ENCODE results near the gene ASB16. TPM values are rescaled to one million over a fixed set of nuclear protein-coding genes. Genes with fewer than 3 reads are reported as not detected.

The ASB16 gene
- total and polyA plus RNA-seq, 3 experiments from 2014 or later = 0.10 to 0.11 TPM; not detected in 1

DNA sequence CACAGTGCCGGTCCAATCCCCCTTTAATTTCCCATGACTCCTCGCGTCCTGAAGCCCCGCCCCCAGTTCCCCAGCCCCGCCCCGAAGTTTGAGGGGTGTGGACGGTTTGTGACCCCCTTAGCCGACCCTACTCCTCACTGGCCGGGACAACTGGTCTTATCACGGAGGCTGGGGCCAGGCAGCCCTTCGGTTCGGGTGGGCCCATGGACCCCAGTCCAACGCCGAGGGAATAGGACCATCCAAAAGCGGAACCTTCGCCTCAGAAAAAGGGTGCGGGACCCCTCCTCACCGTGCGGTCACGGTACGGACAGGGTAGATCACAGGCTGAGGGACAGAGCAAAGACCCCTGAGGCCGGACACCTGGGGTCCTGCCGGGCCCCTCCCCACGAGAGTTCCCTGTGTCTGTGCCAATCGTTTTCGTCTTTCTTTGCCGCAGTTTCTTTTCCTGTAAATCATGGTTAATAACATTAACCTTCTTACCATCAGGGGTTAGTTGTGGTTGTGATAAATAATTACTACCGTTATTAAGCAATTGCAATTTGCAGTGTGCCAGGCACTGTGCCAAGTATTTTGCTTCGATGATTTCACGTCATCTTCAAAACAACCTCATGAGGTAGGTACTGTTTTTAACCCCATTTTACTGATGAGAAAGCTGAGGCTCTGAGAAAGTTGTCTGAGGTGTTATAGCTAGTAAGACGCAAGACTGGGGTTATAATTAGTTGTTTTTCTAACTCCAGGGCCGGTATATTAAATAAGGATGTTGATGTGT, 16.8 kb downstream of the ASB16 start:
- H3K27me3 Mint-ChIP-seq = peaks cover 0 to 2% of the 10 kb centered on the region in 2 donors

DNA sequence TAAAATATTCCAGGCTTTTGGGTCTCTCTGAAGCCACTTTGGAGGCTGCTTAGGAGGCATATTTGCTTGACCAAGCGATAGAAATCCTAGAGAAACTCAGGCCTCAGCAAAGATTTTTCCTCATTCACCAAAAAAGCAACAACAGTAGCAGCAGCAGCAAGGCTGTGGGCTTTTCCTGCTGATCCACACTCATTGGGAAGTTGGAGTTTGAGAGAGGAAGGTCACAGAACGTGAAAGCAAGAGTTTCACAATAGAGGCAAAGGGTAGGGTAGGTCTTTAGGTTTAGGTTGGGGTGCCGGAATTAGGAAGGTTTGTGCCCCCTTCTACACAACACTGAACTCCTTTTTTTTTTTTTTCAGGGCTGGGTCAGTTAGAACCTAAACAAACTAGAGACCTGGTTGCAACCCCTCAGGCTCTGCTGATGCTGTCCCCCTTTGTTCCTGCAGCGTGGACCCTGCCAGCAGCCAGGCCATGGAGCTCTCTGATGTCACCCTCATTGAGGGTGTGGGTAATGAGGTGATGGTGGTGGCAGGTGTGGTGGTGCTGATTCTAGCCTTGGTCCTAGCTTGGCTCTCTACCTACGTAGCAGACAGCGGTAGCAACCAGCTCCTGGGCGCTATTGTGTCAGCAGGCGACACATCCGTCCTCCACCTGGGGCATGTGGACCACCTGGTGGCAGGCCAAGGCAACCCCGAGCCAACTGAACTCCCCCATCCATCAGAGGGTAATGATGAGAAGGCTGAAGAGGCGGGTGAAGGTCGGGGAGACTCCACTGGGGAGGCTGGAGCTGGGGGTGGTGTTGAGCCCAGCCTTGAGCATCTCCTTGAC, 18.3 kb downstream of the ASB16 start:
- Histone ChIP-seq H3K36me3 (ENCODE audit: insufficient read depth, low read length) (peaks cover 6% of the 10 kb centered on the region), H3K4me3 (ENCODE audit: low read length) (no peak overlapping the region), H3K27ac (ENCODE audit: low read depth, low read length) (no peak overlapping the region), H3K9me3 (ENCODE audit: low read length) (no peaks in the 10 kb centered on the region), H3K27me3 (ENCODE audit: insufficient read depth, low read length, poor library complexity, severe bottlenecking) (no peaks in the 10 kb centered on the region), H3K4me1 (ENCODE audit: insufficient read depth, low read length) (peaks cover 35% of the 10 kb centered on the region)
- no peak for DNase-seq
- Mint-ChIP-seq H3K36me3 (peaks cover 0 to 62% (median 4%) of the 10 kb centered on the region in 3 donors), H3K4me1 (peaks cover 37 to 49% (median 45%) of the 10 kb centered on the region in 3 donors), H3K27ac (peak overlapping the region in 7 of 8 donors; percentile 54 to 100 (median 100)), H3K9me3 (no peaks in the 10 kb centered on the region), H3K4me3 (peak overlapping the region in 6 of 7 donors; percentile 13 to 100 (median 98)), H3K27me3 (peaks cover 0 to 2% of the 10 kb centered on the region in 2 donors)
- POLR2A ChIA-PET = interaction anchor here (0.5 to 4.6 kb wide), 3 partner anchors 10 to 29 kb away, joined by 3 to 33 read pairs (median 3); partner anchors contain the start of gene ATXN7L3
- CTCF ChIA-PET = interaction anchor here (1.2 to 3.1 kb wide), 3 partner anchors 9 to 162 kb away, joined by 4 to 14 read pairs (median 4); no protein-coding TSS in a partner anchor

More for the DNA sequence above, 16.8 kb downstream of the ASB16 start:
- peaks cover 39 to 51% (median 49%) of the 10 kb centered on the region in 3 donors for H3K4me1 Mint-ChIP-seq
- peak in 4 of 5 donors; percentile 18 to 64 (median 28) for DNase-seq
- H3K36me3 Mint-ChIP-seq = peaks cover 0 to 61% (median 4%) of the 10 kb centered on the region in 3 donors
- CTCF ChIA-PET = interaction anchor here (1.0 to 3.1 kb wide), 8 partner anchors 11 to 164 kb away, joined by 3 to 15 read pairs (median 5); partner anchors contain the start of gene GRN
- H3K4me3 Mint-ChIP-seq = peak overlapping the region; percentile 90 to 100 (median 99)
- peak overlapping the region; percentile 89 to 100 (median 100) for H3K27ac Mint-ChIP-seq
- Histone ChIP-seq H3K4me1 (ENCODE audit: insufficient read depth, low read length) (peaks cover 35% of the 10 kb centered on the region), H3K36me3 (ENCODE audit: insufficient read depth, low read length) (peaks cover 8% of the 10 kb centered on the region), H3K27me3 (ENCODE audit: insufficient read depth, low read length, poor library complexity, severe bottlenecking) (no peaks in the 10 kb centered on the region), H3K4me3 (ENCODE audit: low read length) (peak overlapping the region; percentile 100), H3K9me3 (ENCODE audit: low read length) (no peaks in the 10 kb centered on the region), H3K27ac (ENCODE audit: low read depth, low read length) (peak overlapping the region; percentile 100)
- POLR2A ChIA-PET = interaction anchor here (0.7 to 4.6 kb wide), 9 partner anchors 8 to 1189 kb away, joined by 3 to 50 read pairs (median 7); partner anchors contain the start of genes ATXN7L3, HDAC5, RPL27 and UBTF
- no peaks in the 10 kb centered on the region for H3K9me3 Mint-ChIP-seq

DNA sequence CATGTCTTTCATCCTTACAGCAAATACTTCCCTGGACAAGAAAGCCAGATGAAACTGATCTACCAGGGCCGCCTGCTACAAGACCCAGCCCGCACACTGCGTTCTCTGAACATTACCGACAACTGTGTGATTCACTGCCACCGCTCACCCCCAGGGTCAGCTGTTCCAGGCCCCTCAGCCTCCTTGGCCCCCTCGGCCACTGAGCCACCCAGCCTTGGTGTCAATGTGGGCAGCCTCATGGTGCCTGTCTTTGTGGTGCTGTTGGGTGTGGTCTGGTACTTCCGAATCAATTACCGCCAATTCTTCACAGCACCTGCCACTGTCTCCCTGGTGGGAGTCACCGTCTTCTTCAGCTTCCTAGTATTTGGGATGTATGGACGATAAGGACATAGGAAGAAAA, 20.0 kb downstream of the ASB16 start:
- Mint-ChIP-seq H3K9me3 (no peaks in the 10 kb centered on the region), H3K27ac (peak overlapping the region in 4 of 8 donors; percentile 79 to 90 (median 86)), H3K27me3 (peaks cover 0 to 2% of the 10 kb centered on the region in 2 donors), H3K4me1 (peaks cover 27 to 35% (median 29%) of the 10 kb centered on the region in 3 donors), H3K36me3 (peaks cover 0 to 72% (median 7%) of the 10 kb centered on the region in 3 donors), H3K4me3 (peak overlapping the region in 3 of 7 donors; percentile 28 to 61 (median 34))
- no peak for DNase-seq
- Histone ChIP-seq H3K4me3 (ENCODE audit: low read length) (no peak overlapping the region), H3K27ac (ENCODE audit: low read depth, low read length) (no peak overlapping the region), H3K9me3 (ENCODE audit: low read length) (no peaks in the 10 kb centered on the region), H3K36me3 (ENCODE audit: insufficient read depth, low read length) (peaks cover 22% of the 10 kb centered on the region), H3K27me3 (ENCODE audit: insufficient read depth, low read length, poor library complexity, severe bottlenecking) (no peaks in the 10 kb centered on the region), H3K4me1 (ENCODE audit: insufficient read depth, low read length) (peaks cover 18% of the 10 kb centered on the region)
- ChIA-PET CTCF (interaction anchor here (1.4 to 3.1 kb wide), 2 partner anchors 14 to 20 kb away, joined by 4 to 14 read pairs; no protein-coding TSS in a partner anchor), POLR2A (no interaction called here)

DNA sequence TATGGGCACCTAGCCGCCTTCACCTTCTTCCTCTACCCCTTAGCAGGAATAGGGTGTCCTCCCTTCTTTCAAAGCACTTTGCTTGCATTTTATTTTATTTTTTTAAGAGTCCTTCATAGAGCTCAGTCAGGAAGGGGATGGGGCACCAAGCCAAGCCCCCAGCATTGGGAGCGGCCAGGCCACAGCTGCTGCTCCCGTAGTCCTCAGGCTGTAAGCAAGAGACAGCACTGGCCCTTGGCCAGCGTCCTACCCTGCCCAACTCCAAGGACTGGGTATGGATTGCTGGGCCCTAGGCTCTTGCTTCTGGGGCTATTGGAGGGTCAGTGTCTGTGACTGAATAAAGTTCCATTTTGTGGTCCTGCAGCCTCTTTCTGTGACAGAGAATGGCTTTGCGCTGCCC, 20.9 kb downstream of the ASB16 start:
- Mint-ChIP-seq H3K27me3 (peaks cover 0 to 1% of the 10 kb centered on the region in 2 donors), H3K36me3 (peaks cover 0 to 77% (median 7%) of the 10 kb centered on the region in 3 donors)

DNA sequence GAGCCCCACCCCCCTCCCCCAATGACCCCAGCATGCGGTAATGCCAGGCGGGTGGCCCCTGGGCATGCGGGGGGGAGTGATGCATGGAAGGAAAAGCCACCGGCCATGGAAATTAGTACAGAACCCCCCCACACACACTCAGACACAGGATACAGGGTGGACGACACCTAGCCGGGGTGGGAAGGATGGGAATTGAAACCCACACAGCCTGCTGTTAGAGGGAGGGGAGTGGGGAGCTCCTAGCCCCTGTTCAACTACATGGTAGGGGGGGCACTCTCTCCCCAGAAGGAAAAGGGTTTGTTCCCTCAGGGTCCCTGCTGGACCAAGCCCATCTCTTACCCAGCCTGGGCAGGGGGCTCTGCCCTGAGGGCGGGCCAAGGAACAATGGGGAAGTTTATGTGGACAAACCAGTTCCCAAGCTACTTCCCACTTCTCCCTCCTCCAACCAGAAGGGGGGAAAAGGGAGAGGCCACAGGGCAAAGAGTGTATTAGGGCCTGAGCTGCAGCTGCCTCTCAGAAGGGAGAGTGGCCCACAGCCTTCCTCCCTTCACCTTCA, 21.5 kb downstream of the ASB16 start:
- Mint-ChIP-seq H3K36me3 (peaks cover 0 to 76% (median 7%) of the 10 kb centered on the region in 3 donors), H3K27ac (peak overlapping the region in 2 of 8 donors; percentile 54 to 84), H3K27me3 (no peaks in the 10 kb centered on the region), H3K4me3 (peak overlapping the region in 1 of 7 donors; percentile 16), H3K9me3 (no peaks in the 10 kb centered on the region), H3K4me1 (peaks cover 17 to 23% (median 22%) of the 10 kb centered on the region in 3 donors)
- CTCF ChIA-PET = interaction anchor here (1.4 to 1.5 kb wide), 2 partner anchors 12 to 18 kb away, joined by 4 to 7 read pairs; no protein-coding TSS in a partner anchor
- H3K9me3 ChIP-seq (ENCODE audit: low read length) = no peaks in the 10 kb centered on the region
- no peaks in the 10 kb centered on the region for H3K27me3 ChIP-seq (ENCODE audit: insufficient read depth, low read length, poor library complexity, severe bottlenecking)
- no peak overlapping the region for H3K4me3 ChIP-seq (ENCODE audit: low read length)
- peaks cover 29% of the 10 kb centered on the region for H3K36me3 ChIP-seq (ENCODE audit: insufficient read depth, low read length)
- H3K4me1 ChIP-seq (ENCODE audit: insufficient read depth, low read length) = peaks cover 14% of the 10 kb centered on the region
- POLR2A ChIA-PET = no interaction called here
- no peak for DNase-seq
- H3K27ac ChIP-seq (ENCODE audit: low read depth, low read length) = no peak overlapping the region

More for the DNA sequence above, 20.9 kb downstream of the ASB16 start:
- H3K4me1 ChIP-seq (ENCODE audit: insufficient read depth, low read length) = peaks cover 14% of the 10 kb centered on the region
- H3K9me3 ChIP-seq (ENCODE audit: low read length) = no peaks in the 10 kb centered on the region
- H3K27me3 ChIP-seq (ENCODE audit: insufficient read depth, low read length, poor library complexity, severe bottlenecking) = no peaks in the 10 kb centered on the region
- POLR2A ChIA-PET = no interaction called here
- Mint-ChIP-seq H3K9me3 (no peaks in the 10 kb centered on the region), H3K27ac (peak overlapping the region in 5 of 8 donors; percentile 33 to 88 (median 57)), H3K4me3 (peak overlapping the region in 1 of 7 donors; percentile 61), H3K4me1 (peaks cover 23 to 29% (median 25%) of the 10 kb centered on the region in 3 donors)
- peaks cover 26% of the 10 kb centered on the region for H3K36me3 ChIP-seq (ENCODE audit: insufficient read depth, low read length)
- CTCF ChIA-PET = interaction anchor here (1.4 to 1.5 kb wide), 2 partner anchors 13 to 18 kb away, joined by 4 to 7 read pairs; no protein-coding TSS in a partner anchor
- H3K4me3 ChIP-seq (ENCODE audit: low read length) = no peak overlapping the region
- no peak overlapping the region for H3K27ac ChIP-seq (ENCODE audit: low read depth, low read length)
- DNase-seq = no peak

DNA sequence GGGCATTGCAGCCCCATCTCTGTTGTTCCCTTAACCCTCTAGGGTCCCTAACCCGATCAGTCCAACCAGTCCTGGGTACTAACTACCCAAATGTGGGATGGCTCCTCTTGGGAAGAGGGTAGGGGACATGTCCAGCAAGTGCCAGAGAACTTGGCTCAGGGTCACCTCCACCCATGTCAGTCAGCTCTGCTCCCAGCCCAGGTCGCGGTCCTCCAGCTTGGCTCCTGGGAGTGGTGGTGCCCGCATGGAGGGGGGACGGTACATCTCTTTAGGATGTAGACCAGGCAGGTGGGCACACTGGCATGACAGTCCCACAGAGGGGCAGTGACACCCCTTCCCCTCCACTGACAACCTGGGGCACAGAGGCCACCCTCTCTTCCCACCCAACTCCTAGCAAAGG, 22.2 kb downstream of the ASB16 start:
- H3K36me3 ChIP-seq (ENCODE audit: insufficient read depth, low read length) = peaks cover 36% of the 10 kb centered on the region
- H3K27ac Mint-ChIP-seq = no peak overlapping the region

More for the DNA sequence above, 22.2 kb downstream of the ASB16 start:
- Histone ChIP-seq H3K27ac (ENCODE audit: low read depth, low read length) (no peak overlapping the region), H3K4me1 (ENCODE audit: insufficient read depth, low read length) (peaks cover 13% of the 10 kb centered on the region), H3K27me3 (ENCODE audit: insufficient read depth, low read length, poor library complexity, severe bottlenecking) (no peaks in the 10 kb centered on the region), H3K9me3 (ENCODE audit: low read length) (no peaks in the 10 kb centered on the region), H3K4me3 (ENCODE audit: low read length) (no peak overlapping the region)
- Mint-ChIP-seq H3K4me1 (peaks cover 17 to 25% (median 23%) of the 10 kb centered on the region in 3 donors), H3K36me3 (peaks cover 0 to 76% (median 10%) of the 10 kb centered on the region in 3 donors), H3K4me3 (peak overlapping the region in 1 of 7 donors; percentile 42), H3K9me3 (no peaks in the 10 kb centered on the region), H3K27me3 (no peaks in the 10 kb centered on the region)
- no peak for DNase-seq
- CTCF ChIA-PET = interaction anchor here (1.2 kb wide), 1 partner anchor 11 kb away, joined by 3 read pairs; no protein-coding TSS in a partner anchor
- POLR2A ChIA-PET = no interaction called here
